Left lung (tissue), 10 donors: Measurements from ENCODE around the gene AK2. TPM values are rescaled to one million over a fixed set of nuclear protein-coding genes. Genes with fewer than 3 reads are reported as not detected.

Experiments used
- ATAC-seq: fragments of 200-7000 bp; cut with Tn5 transposase; one replicate; pipeline ENCODE4 v1.9.1; 2020; ENCODE audit warnings: moderate library complexity
- DNase-seq, 4 donors: peaks; one replicate each; pipeline ENCODE4 v3.0.0-alpha.2; 2013 to 2020
- H3K27ac ChIP-seq, 2 donors: fragments of 200-600 bp; sonication (generic) in 1 of 2; one replicate each; pipeline versions ENCODE4 v1.5.0 to v1.8.0; 2020 to 2021
- H3K27me3 ChIP-seq, 2 donors: fragments of 200-600 bp; sonication (generic) in 1 of 2; one replicate each; pipeline versions ENCODE4 v1.5.0 to v1.8.0; 2020 to 2021
- H3K36me3 ChIP-seq, 2 donors: fragments of 200-600 bp; sonication (generic) in 1 of 2; one replicate each; pipeline versions ENCODE4 v1.5.0 to v1.8.0; 2020 to 2021
- H3K4me1 ChIP-seq, 2 donors: fragments of 200-600 bp; one replicate each; pipeline ENCODE4 v1.8.0; 2021
- H3K4me3 ChIP-seq, 2 donors: fragments of 200-600 bp; sonication (generic) in 1 of 2; one replicate each; pipeline versions ENCODE4 v1.5.0 to v1.8.0; 2020 to 2021; ENCODE audit warnings: mild to moderate bottlenecking in 1 of 2
- H3K9me3 ChIP-seq, 2 donors: fragments of 200-600 bp; sonication (generic) in 1 of 2; one replicate each; pipeline versions ENCODE4 v1.5.0 to v1.8.0; 2020 to 2021
- CTCF ChIP-seq, 2 donors: fragments of 200-600 bp; sonication (generic) in 1 of 2; IDR thresholded peaks; one replicate each; pipeline versions ENCODE4 v1.5.0 to v1.8.0; 2021; ENCODE audit warnings: antibody characterized with exemption in 2 of 2
- intact Hi-C, 2 donors: fragments of 100-400 bp; cut with DNase I; formaldehyde crosslinking; loops; one replicate each; pipeline versions ENCODE4 v1.11.2 to v1.14.2; 2022
- polyA plus RNA-seq, 6 donors: library from polyadenylated mRNA; unstranded; fragments of 120-200 nt; gene quantifications; one replicate each; pipeline ENCODE4 v1.2.1, GENCODE V29; 2013; ENCODE audit not compliant: insufficient read length in 6 of 6
- total RNA-seq, 2 donors: library from RNA; stranded (reverse); fragmentation: NEBNext Ultra II Directional; extraction: Animal tissue kit (Norgen Biotek cat#: 25700); gene quantifications; one replicate each; pipeline ENCODE4 v1.2.1, GENCODE V29; 2021
- donor health status: DM: no; HTN: yes; CAD: no.
- donor health status: DM: no; HTN: no; CAD: no.

Gene AK2
- total and polyA plus RNA-seq, 8 donors, result 119 to 188 (median 165) TPM

- intact Hi-C loops, result no loop called here
- Histone ChIP-seq H3K36me3 (peaks cover 0 to 10% of the 10 kb centered on the region in 2 donors), H3K9me3 (no peaks in the 10 kb centered on the region), H3K27me3 (no peaks in the 10 kb centered on the region), H3K4me1 (peaks cover 20 to 88% of the 10 kb centered on the region in 2 donors), H3K27ac (peak overlapping the region in 1 of 2 donors; percentile 50), H3K4me3 (no peak overlapping the region)
- no peak for ATAC-seq
- no peak for TF ChIP-seq CTCF (IDR thresholded peaks at IDR 0.05)
- DNase-seq, result no peak
Measured at GRCh38 chr1:33031506-33031905, 5.2 kb downstream of the AK2 start.

GRCh38 chr1:33030575-33030974, 6.1 kb downstream of the AK2 start:
- Histone ChIP-seq H3K4me3 (no peak overlapping the region), H3K36me3 (peaks cover 0 to 10% of the 10 kb centered on the region in 2 donors), H3K9me3 (no peaks in the 10 kb centered on the region), H3K4me1 (peaks cover 14 to 84% of the 10 kb centered on the region in 2 donors), H3K27me3 (no peaks in the 10 kb centered on the region), H3K27ac (peak overlapping the region in 1 of 2 donors; percentile 50)
- ATAC-seq (peak; percentile 5), DNase-seq (no peak)
- TF ChIP-seq CTCF (IDR thresholded peaks at IDR 0.05), result no peak
- intact Hi-C loops, result no loop called here

- H3K27ac ChIP-seq, result no peak overlapping the region
- TF ChIP-seq CTCF (IDR thresholded peaks at IDR 0.05), result no peak
Measured at GRCh38 chr1:33029921-33030320, 6.8 kb downstream of the AK2 start.

GRCh38 chr1:33029209-33029608, 7.5 kb downstream of the AK2 start:
- intact Hi-C loops, result no loop called here
- Histone ChIP-seq H3K27ac (no peak overlapping the region), H3K36me3 (peaks cover 0 to 12% of the 10 kb centered on the region in 2 donors), H3K4me3 (no peak overlapping the region), H3K27me3 (no peaks in the 10 kb centered on the region), H3K9me3 (no peaks in the 10 kb centered on the region), H3K4me1 (peaks cover 11 to 80% of the 10 kb centered on the region in 2 donors)
- DNase-seq (no peak), ATAC-seq (no peak)
- no peak for TF ChIP-seq CTCF (IDR thresholded peaks at IDR 0.05)

More at GRCh38 chr1:33029921-33030320, 6.8 kb downstream of the AK2 start:
- Histone ChIP-seq H3K27me3 (no peaks in the 10 kb centered on the region), H3K9me3 (no peaks in the 10 kb centered on the region), H3K36me3 (peaks cover 0 to 10% of the 10 kb centered on the region in 2 donors), H3K4me3 (no peak overlapping the region), H3K4me1 (peaks cover 11 to 83% of the 10 kb centered on the region in 2 donors)
- DNase-seq (no peak), ATAC-seq (peak; percentile 7)
- intact Hi-C loops, result no loop called here

GRCh38 chr1:33025761-33026160, 10.9 kb downstream of the AK2 start:
- Histone ChIP-seq H3K27me3 (no peaks in the 10 kb centered on the region), H3K27ac (no peak overlapping the region), H3K4me1 (peaks cover 4 to 47% of the 10 kb centered on the region in 2 donors), H3K36me3 (peaks cover 0 to 46% of the 10 kb centered on the region in 2 donors), H3K9me3 (no peaks in the 10 kb centered on the region), H3K4me3 (no peak overlapping the region)
- TF ChIP-seq CTCF (IDR thresholded peaks at IDR 0.05), result no peak
- intact Hi-C loops, result no loop called here
- ATAC-seq (no peak), DNase-seq (no peak)
